ENCODE data around the gene TMPRSS6. TPM values are rescaled to one million over a fixed set of nuclear protein-coding genes. Genes with fewer than 3 reads are reported as not detected.

Gene TMPRSS6
- total and polyA plus RNA-seq, 5 donors: not detected

GRCh38 chr22:37148031-37148651 is 38.6 kb upstream of the TMPRSS6 start:
- intact Hi-C loops (cut with DNase I): no loop called here
- ATAC-seq (no peak), DNase-seq (peak in 2 of 3 donors; percentile 6 to 42)
- WGBS: 66% methylated on average over 17 of the region's 17 CpGs
- Histone ChIP-seq H3K27me3 (ENCODE audit: control insufficient read depth, insufficient read depth) (no peaks in the 10 kb centered on the region), H3K4me1 (ENCODE audit: control insufficient read depth, insufficient read depth, low read length) (no peaks in the 10 kb centered on the region), H3K4me3 (ENCODE audit: low read length) (no peak overlapping the region), H3K9me3 (ENCODE audit: control insufficient read depth, low read length) (no peaks in the 10 kb centered on the region), H3K27ac (ENCODE audit: low read length) (no peak overlapping the region)

GRCh38 chr22:37147186-37147990 is 37.9 kb upstream of the TMPRSS6 start:
- Histone ChIP-seq H3K9me3 (ENCODE audit: control insufficient read depth, low read length) (no peaks in the 10 kb centered on the region), H3K4me3 (ENCODE audit: low read length) (no peak overlapping the region), H3K27ac (ENCODE audit: low read length) (no peak overlapping the region), H3K4me1 (ENCODE audit: control insufficient read depth, insufficient read depth, low read length) (no peaks in the 10 kb centered on the region), H3K27me3 (ENCODE audit: control insufficient read depth, insufficient read depth) (no peaks in the 10 kb centered on the region)
- 82% methylated on average over 12 of the region's 12 CpGs for WGBS
- intact Hi-C loops (cut with DNase I): no loop called here
- DNase-seq (peak in 2 of 3 donors; percentile 5 to 18), ATAC-seq (no peak)

GRCh38 chr22:37146507-37147180 is 37.1 kb upstream of the TMPRSS6 start:
- ATAC-seq: no peak
- no peaks in the 10 kb centered on the region for H3K27me3 ChIP-seq (ENCODE audit: control insufficient read depth, insufficient read depth)
- H3K9me3 ChIP-seq (ENCODE audit: control insufficient read depth, low read length): no peaks in the 10 kb centered on the region
- DNase-seq: peak in 2 of 3 donors; percentile 2 to 21
- H3K4me1 ChIP-seq (ENCODE audit: control insufficient read depth, insufficient read depth, low read length): no peaks in the 10 kb centered on the region
- no peak overlapping the region for H3K4me3 ChIP-seq (ENCODE audit: low read length)
- WGBS: 85% methylated on average over 16 of the region's 16 CpGs
- H3K27ac ChIP-seq (ENCODE audit: low read length): no peak overlapping the region
- intact Hi-C loops (cut with DNase I): no loop called here

GRCh38 chr22:37146051-37146385 is 36.5 kb upstream of the TMPRSS6 start:
- H3K27ac ChIP-seq (ENCODE audit: low read length): no peak overlapping the region
- WGBS: 72% methylated on average over 6 of the region's 6 CpGs
- DNase-seq: peak in 1 of 3 donors; percentile 15

GRCh38 chr22:37145180-37146050 is 35.9 kb upstream of the TMPRSS6 start:
- intact Hi-C loops (cut with DNase I): no loop called here

More at GRCh38 chr22:37146051-37146385, 36.5 kb upstream of the TMPRSS6 start:
- intact Hi-C loops (cut with DNase I): no loop called here
- ATAC-seq: no peak
- H3K9me3 ChIP-seq (ENCODE audit: control insufficient read depth, low read length): no peaks in the 10 kb centered on the region
- no peak overlapping the region for H3K4me3 ChIP-seq (ENCODE audit: low read length)
- no peaks in the 10 kb centered on the region for H3K4me1 ChIP-seq (ENCODE audit: control insufficient read depth, insufficient read depth, low read length)
- no peaks in the 10 kb centered on the region for H3K27me3 ChIP-seq (ENCODE audit: control insufficient read depth, insufficient read depth)

GRCh38 chr22:37144180-37144554 is 34.7 kb upstream of the TMPRSS6 start:
- peak in 1 of 3 donors; percentile 13 for DNase-seq
- H3K27me3 ChIP-seq (ENCODE audit: control insufficient read depth, insufficient read depth): no peaks in the 10 kb centered on the region
- intact Hi-C loops (cut with DNase I): no loop called here
- H3K4me3 ChIP-seq (ENCODE audit: low read length): no peak overlapping the region
- no peaks in the 10 kb centered on the region for H3K4me1 ChIP-seq (ENCODE audit: control insufficient read depth, insufficient read depth, low read length)
- 77% methylated on average over 10 of the region's 10 CpGs for whole genome bisulfite sequencing
- no peaks in the 10 kb centered on the region for H3K9me3 ChIP-seq (ENCODE audit: control insufficient read depth, low read length)
- H3K27ac ChIP-seq (ENCODE audit: low read length): no peak overlapping the region
- no peak for ATAC-seq

More at GRCh38 chr22:37145180-37146050, 35.9 kb upstream of the TMPRSS6 start:
- H3K4me3 ChIP-seq (ENCODE audit: low read length): no peak overlapping the region
- 28% methylated on average over 17 of the region's 17 CpGs for WGBS
- DNase-seq (peak in 1 of 3 donors; percentile 0), ATAC-seq (no peak)
- no peaks in the 10 kb centered on the region for H3K4me1 ChIP-seq (ENCODE audit: control insufficient read depth, insufficient read depth, low read length)
- no peak overlapping the region for H3K27ac ChIP-seq (ENCODE audit: low read length)
- H3K27me3 ChIP-seq (ENCODE audit: control insufficient read depth, insufficient read depth): no peaks in the 10 kb centered on the region
- H3K9me3 ChIP-seq (ENCODE audit: control insufficient read depth, low read length): no peaks in the 10 kb centered on the region

- Histone ChIP-seq H3K27ac (ENCODE audit: low read length) (no peak overlapping the region), H3K9me3 (ENCODE audit: control insufficient read depth, low read length) (no peaks in the 10 kb centered on the region), H3K4me3 (ENCODE audit: low read length) (no peak overlapping the region), H3K4me1 (ENCODE audit: control insufficient read depth, insufficient read depth, low read length) (no peaks in the 10 kb centered on the region), H3K27me3 (ENCODE audit: control insufficient read depth, insufficient read depth) (no peaks in the 10 kb centered on the region)
- intact Hi-C loops (cut with DNase I): no loop called here
- 66% methylated on average over 6 of the region's 6 CpGs for WGBS
- ATAC-seq (no peak), DNase-seq (no peak)
Observed at GRCh38 chr22:37141971-37142370, 32.5 kb upstream of the TMPRSS6 start.

GRCh38 chr22:37141476-37141875 is 32.0 kb upstream of the TMPRSS6 start:
- ATAC-seq: peak in 1 of 2 donors; percentile 11
- H3K27me3 ChIP-seq (ENCODE audit: control insufficient read depth, insufficient read depth): no peaks in the 10 kb centered on the region

GRCh38 chr22:37140686-37141323 is 31.3 kb upstream of the TMPRSS6 start:
- Histone ChIP-seq H3K4me1 (ENCODE audit: control insufficient read depth, insufficient read depth, low read length) (no peaks in the 10 kb centered on the region), H3K4me3 (ENCODE audit: low read length) (no peak overlapping the region), H3K27ac (ENCODE audit: low read length) (no peak overlapping the region), H3K9me3 (ENCODE audit: control insufficient read depth, low read length) (no peaks in the 10 kb centered on the region), H3K27me3 (ENCODE audit: control insufficient read depth, insufficient read depth) (no peaks in the 10 kb centered on the region)
- intact Hi-C loops (cut with DNase I): no loop called here
- WGBS: 88% methylated on average over 16 of the region's 16 CpGs
- no peak for ATAC-seq
- DNase-seq: no peak

More at GRCh38 chr22:37141476-37141875, 32.0 kb upstream of the TMPRSS6 start:
- WGBS: 87% methylated on average over 10 of the region's 10 CpGs
- no peaks in the 10 kb centered on the region for H3K4me1 ChIP-seq (ENCODE audit: control insufficient read depth, insufficient read depth, low read length)
- no peak overlapping the region for H3K27ac ChIP-seq (ENCODE audit: low read length)
- no peaks in the 10 kb centered on the region for H3K9me3 ChIP-seq (ENCODE audit: control insufficient read depth, low read length)
- H3K4me3 ChIP-seq (ENCODE audit: low read length): no peak overlapping the region
- intact Hi-C loops (cut with DNase I): no loop called here
- peak in 1 of 3 donors; percentile 49 for DNase-seq

- no peak overlapping the region for H3K27ac ChIP-seq (ENCODE audit: low read length)
- ATAC-seq: no peak
- intact Hi-C loops (cut with DNase I): no loop called here
- no peaks in the 10 kb centered on the region for H3K27me3 ChIP-seq (ENCODE audit: control insufficient read depth, insufficient read depth)
- DNase-seq: no peak
- H3K4me1 ChIP-seq (ENCODE audit: control insufficient read depth, insufficient read depth, low read length): no peaks in the 10 kb centered on the region
- no peak overlapping the region for H3K4me3 ChIP-seq (ENCODE audit: low read length)
- WGBS: 70% methylated on average over 7 of the region's 7 CpGs
- no peaks in the 10 kb centered on the region for H3K9me3 ChIP-seq (ENCODE audit: control insufficient read depth, low read length)
Observed at GRCh38 chr22:37139762-37140161, 30.2 kb upstream of the TMPRSS6 start.
